Upper lobe of left lung (tissue), 6 donors: ENCODE data around the gene CXCL1. TPM values are rescaled to one million over a fixed set of nuclear protein-coding genes. Genes with fewer than 3 reads are reported as not detected.
A peak's percentile ranks its signal among the peaks of the same experiment; 100 is the strongest.
"Not testable (repeated sequence)": the region's sequence is repeated elsewhere in the genome, so short reads cannot be mapped to it uniquely, and the experiment has no call there.

ENCODE experiments used
- ATAC-seq, 2 donors: fragments of 200-7000 bp; cut with Tn5 transposase; one replicate each; pipeline ENCODE4 v1.9.1; 2022; ENCODE audit warnings: mild to moderate bottlenecking in 2 of 2, moderate library complexity in 2 of 2; ENCODE audit not compliant: low FRiP score in 2 of 2
- DNase-seq, 2 donors: peaks; one replicate each; pipeline ENCODE4 v3.0.0-alpha.2; 2019 to 2020
- H3K27ac ChIP-seq, 4 donors: fragments of 200-600 bp; sonication (generic); one replicate each; pipeline ENCODE4 v1.5.1; 2016 to 2019
- H3K27me3 ChIP-seq, 4 donors: fragments of 200-600 bp; sonication (generic); one replicate each; pipeline ENCODE4 v1.5.1; 2017 to 2019
- H3K36me3 ChIP-seq, 4 donors: fragments of 200-600 bp; sonication (generic); one replicate each; pipeline ENCODE4 v1.5.1; 2016 to 2019
- H3K4me1 ChIP-seq, 4 donors: fragments of 200-600 bp; sonication (generic); one replicate each; pipeline ENCODE4 v1.5.1; 2018 to 2019
- H3K4me3 ChIP-seq, 4 donors: fragments of 200-600 bp; sonication (generic); one replicate each; pipeline ENCODE4 v1.5.1; 2017 to 2019; ENCODE audit warnings: mild to moderate bottlenecking in 2 of 4, moderate library complexity in 1 of 4
- H3K9me3 ChIP-seq, 4 donors: fragments of 200-600 bp; sonication (generic); one replicate each; pipeline ENCODE4 v1.5.1; 2018 to 2019
- CTCF ChIP-seq, 6 experiments: fragments of 450-650 bp in 4 of 6; fragments of 200-600 bp in 2 of 6; sonication (generic) in 2 of 6; IDR thresholded peaks; one replicate each; pipeline ENCODE4 v1.5.1; 2016 to 2019; ENCODE audit warnings: antibody characterized with exemption in 6 of 6
- EP300 ChIP-seq, 4 donors: sonication (generic); formaldehyde crosslinking; IDR thresholded peaks; one replicate each; pipeline ENCODE4 v1.5.1; 2017; ENCODE audit warnings: antibody characterized with exemption in 4 of 4, control low read depth in 2 of 4
- POLR2A ChIP-seq, 4 donors: fragments of 450-650 bp; IDR thresholded peaks; one replicate each; pipeline ENCODE4 v1.5.1; 2016 to 2017; ENCODE audit warnings: antibody characterized with exemption in 4 of 4, mild to moderate bottlenecking in 2 of 4
- POLR2AphosphoS5 ChIP-seq, 2 donors: sonication (generic); formaldehyde crosslinking; IDR thresholded peaks; one replicate each; pipeline ENCODE4 v1.5.1; 2017; ENCODE audit warnings: antibody characterized with exemption in 2 of 2
- WGBS, 2 donors: methylation state at CpG; one replicate each; pipeline ENCODE4 v1.1.5; 2017 to 2018; 5-methylcytosine and 5-hydroxymethylcytosine counted together
- total RNA-seq, 6 donors: library from RNA; depleted of rRNA in 4 of 6; stranded (reverse); fragments of >200 nt in 4 of 6; gene quantifications; one replicate each; pipeline versions ENCODE4 v1.1.0 to v1.2.1, GENCODE V29; 2016 to 2021
- donor health status: DM: no; HTN: no; CAD: no; lungs with moderate emphysema.
- donor health status: DM: no; HTN: yes; CAD: no; lungs with severe emphysema.

CXCL1 gene
- total RNA-seq, 6 donors from 2014 or later = 4.3 to 40.0 (median 12.1) TPM

- no peak overlapping the region for H3K4me3 ChIP-seq
- no peak overlapping the region for H3K27ac ChIP-seq
- TF ChIP-seq POLR2A (IDR thresholded peaks at IDR 0.05) (no peak), POLR2AphosphoS5 (IDR thresholded peaks at IDR 0.05) (no peak), CTCF (IDR thresholded peaks at IDR 0.05) (no peak), EP300 (IDR thresholded peaks at IDR 0.05) (no peak)
- H3K36me3 ChIP-seq = no peaks in the 10 kb centered on the region
- DNase-seq (no peak), ATAC-seq (peak in 1 of 2 donors; percentile 87)
- no peaks in the 10 kb centered on the region for H3K27me3 ChIP-seq
- peaks cover 0 to 11% (median 7%) of the 10 kb centered on the region in 4 donors for H3K4me1 ChIP-seq
- 60 to 73% methylated on average over 4 of the region's 4 CpGs for WGBS, 2 donors
- no peaks in the 10 kb centered on the region for H3K9me3 ChIP-seq
These were observed 28.4 kb downstream of the CXCL1 start for GRCh38 chr4:73897380-73898136.

GRCh38 chr4:73899338-73899737 is 30.1 kb downstream of the CXCL1 start:
- not testable (repeated sequence) for H3K4me3 ChIP-seq, DNase-seq, ATAC-seq, H3K36me3 ChIP-seq, H3K9me3 ChIP-seq, H3K27ac ChIP-seq, H3K27me3 ChIP-seq, H3K4me1 ChIP-seq
- WGBS, 2 donors = 52 to 70% methylated on average over 3 of the region's 3 CpGs

- no peak overlapping the region for H3K4me3 ChIP-seq
- H3K27ac ChIP-seq = no peak overlapping the region
- no peak for ATAC-seq
- H3K4me1 ChIP-seq = peaks cover 0 to 4% (median 0%) of the 10 kb centered on the region in 4 donors
- no peaks in the 10 kb centered on the region for H3K27me3 ChIP-seq
- DNase-seq = no peak
- no peaks in the 10 kb centered on the region for H3K36me3 ChIP-seq
- 77 to 86% methylated on average over 5 of the region's 5 CpGs for WGBS, 2 donors
- TF ChIP-seq POLR2AphosphoS5 (IDR thresholded peaks at IDR 0.05) = no peak
- TF ChIP-seq POLR2A (IDR thresholded peaks at IDR 0.05) = no peak
- no peak for TF ChIP-seq CTCF (IDR thresholded peaks at IDR 0.05)
- no peak for TF ChIP-seq EP300 (IDR thresholded peaks at IDR 0.05)
- H3K9me3 ChIP-seq = no peaks in the 10 kb centered on the region
These were observed 31.8 kb downstream of the CXCL1 start for GRCh38 chr4:73901031-73901430.

GRCh38 chr4:73902038-73902637 is 32.9 kb downstream of the CXCL1 start:
- TF ChIP-seq POLR2A (IDR thresholded peaks at IDR 0.05) (no peak), POLR2AphosphoS5 (IDR thresholded peaks at IDR 0.05) (no peak), CTCF (IDR thresholded peaks at IDR 0.05) (no peak), EP300 (IDR thresholded peaks at IDR 0.05) (no peak)
- Histone ChIP-seq H3K4me3 (no peak overlapping the region), H3K9me3 (no peaks in the 10 kb centered on the region), H3K36me3 (no peaks in the 10 kb centered on the region), H3K4me1 (peaks cover 0 to 4% (median 0%) of the 10 kb centered on the region in 4 donors), H3K27me3 (no peaks in the 10 kb centered on the region), H3K27ac (no peak overlapping the region)
- DNase-seq (no peak), ATAC-seq (peak in 1 of 2 donors; percentile 50)
- 79 to 85% methylated on average over 1 of the region's 1 CpG for WGBS, 2 donors

GRCh38 chr4:73902817-73903547 is 33.8 kb downstream of the CXCL1 start:
- H3K4me1 ChIP-seq = peaks cover 0 to 4% (median 0%) of the 10 kb centered on the region in 4 donors
- no peak overlapping the region for H3K4me3 ChIP-seq
- 77 to 85% methylated on average over 3 of the region's 3 CpGs for WGBS, 2 donors
- H3K9me3 ChIP-seq = no peaks in the 10 kb centered on the region
- no peaks in the 10 kb centered on the region for H3K36me3 ChIP-seq
- no peaks in the 10 kb centered on the region for H3K27me3 ChIP-seq
- no peak for DNase-seq
- no peak overlapping the region for H3K27ac ChIP-seq
- TF ChIP-seq CTCF (IDR thresholded peaks at IDR 0.05) = no peak
- TF ChIP-seq EP300 (IDR thresholded peaks at IDR 0.05) = no peak
- no peak for TF ChIP-seq POLR2AphosphoS5 (IDR thresholded peaks at IDR 0.05)
- no peak for TF ChIP-seq POLR2A (IDR thresholded peaks at IDR 0.05)
- ATAC-seq = no peak
